ENCODE data around the gene N4BP2L1. TPM values are rescaled to one million over a fixed set of nuclear protein-coding genes. Genes with fewer than 3 reads are reported as not detected.

N4BP2L1 gene
- polyA plus RNA-seq, 2 of the 4 experiments (the other 2 are of a cell fraction): 0.41 to 0.85 TPM

DNA sequence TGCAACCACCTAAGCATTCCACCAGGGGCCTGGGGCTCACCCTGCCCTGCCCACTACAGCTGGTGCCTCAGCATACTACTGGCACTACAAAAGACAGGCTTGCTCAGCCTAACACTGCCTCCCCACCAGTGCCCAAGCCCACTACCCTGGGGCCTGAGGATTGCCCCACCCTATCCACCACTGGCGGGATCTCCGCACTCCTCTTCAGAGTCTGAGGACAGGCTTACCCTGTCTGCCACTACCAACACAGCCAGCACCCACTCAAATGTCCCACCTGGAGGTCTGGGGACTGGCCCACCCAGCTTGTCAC is 27.6 kb upstream of the N4BP2L1 start:
- Histone ChIP-seq H3K4me2 (no peak overlapping the region), H3K9me3 (peaks cover 4% of the 10 kb centered on the region; the same call in 2 of the 3 replicates), H3K4me3 (no peak overlapping the region), H3K4me1 (no peaks in the 10 kb centered on the region), H3K27ac (no peak overlapping the region)
- POLR2A ChIA-PET: no interaction called here
- TF ChIP-seq, protein P1, sequence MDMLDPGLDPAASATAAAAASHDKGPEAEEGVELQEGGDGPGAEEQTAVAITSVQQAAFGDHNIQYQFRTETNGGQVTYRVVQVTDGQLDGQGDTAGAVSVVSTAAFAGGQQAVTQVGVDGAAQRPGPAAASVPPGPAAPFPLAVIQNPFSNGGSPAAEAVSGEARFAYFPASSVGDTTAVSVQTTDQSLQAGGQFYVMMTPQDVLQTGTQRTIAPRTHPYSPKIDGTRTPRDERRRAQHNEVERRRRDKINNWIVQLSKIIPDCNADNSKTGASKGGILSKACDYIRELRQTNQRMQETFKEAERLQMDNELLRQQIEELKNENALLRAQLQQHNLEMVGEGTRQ (IDR thresholded peaks at IDR 0.05): no peak
- TF ChIP-seq JUNB (IDR thresholded peaks at IDR 0.05): no peak
- TF ChIP-seq ZNF302 (CRISPR knock-in tag; IDR thresholded peaks at IDR 0.05): no peak
- no peak for TF ChIP-seq RAD21 (conservative IDR thresholded peaks at IDR 0.05 in 1 of 2, IDR thresholded peaks at IDR 0.05 in 1 of 2)
- TF ChIP-seq, protein P2, sequence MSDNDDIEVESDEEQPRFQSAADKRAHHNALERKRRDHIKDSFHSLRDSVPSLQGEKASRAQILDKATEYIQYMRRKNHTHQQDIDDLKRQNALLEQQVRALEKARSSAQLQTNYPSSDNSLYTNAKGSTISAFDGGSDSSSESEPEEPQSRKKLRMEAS (IDR thresholded peaks at IDR 0.05): no peak
- TF ChIP-seq, protein P3, sequence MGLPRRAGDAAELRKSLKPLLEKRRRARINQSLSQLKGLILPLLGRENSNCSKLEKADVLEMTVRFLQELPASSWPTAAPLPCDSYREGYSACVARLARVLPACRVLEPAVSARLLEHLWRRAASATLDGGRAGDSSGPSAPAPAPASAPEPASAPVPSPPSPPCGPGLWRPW (IDR thresholded peaks at IDR 0.05): no peak
- TF ChIP-seq NR3C1 (IDR thresholded peaks at IDR 0.05): no peak
- TF ChIP-seq FOSB (CRISPR knock-in tag; IDR thresholded peaks at IDR 0.05): no peak
- TF ChIP-seq, protein P4, sequence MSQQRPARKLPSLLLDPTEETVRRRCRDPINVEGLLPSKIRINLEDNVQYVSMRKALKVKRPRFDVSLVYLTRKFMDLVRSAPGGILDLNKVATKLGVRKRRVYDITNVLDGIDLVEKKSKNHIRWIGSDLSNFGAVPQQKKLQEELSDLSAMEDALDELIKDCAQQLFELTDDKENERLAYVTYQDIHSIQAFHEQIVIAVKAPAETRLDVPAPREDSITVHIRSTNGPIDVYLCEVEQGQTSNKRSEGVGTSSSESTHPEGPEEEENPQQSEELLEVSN (IDR thresholded peaks at IDR 0.05; ENCODE audit: borderline replicate concordance, low read depth): no peak
- TF ChIP-seq, protein P5, sequence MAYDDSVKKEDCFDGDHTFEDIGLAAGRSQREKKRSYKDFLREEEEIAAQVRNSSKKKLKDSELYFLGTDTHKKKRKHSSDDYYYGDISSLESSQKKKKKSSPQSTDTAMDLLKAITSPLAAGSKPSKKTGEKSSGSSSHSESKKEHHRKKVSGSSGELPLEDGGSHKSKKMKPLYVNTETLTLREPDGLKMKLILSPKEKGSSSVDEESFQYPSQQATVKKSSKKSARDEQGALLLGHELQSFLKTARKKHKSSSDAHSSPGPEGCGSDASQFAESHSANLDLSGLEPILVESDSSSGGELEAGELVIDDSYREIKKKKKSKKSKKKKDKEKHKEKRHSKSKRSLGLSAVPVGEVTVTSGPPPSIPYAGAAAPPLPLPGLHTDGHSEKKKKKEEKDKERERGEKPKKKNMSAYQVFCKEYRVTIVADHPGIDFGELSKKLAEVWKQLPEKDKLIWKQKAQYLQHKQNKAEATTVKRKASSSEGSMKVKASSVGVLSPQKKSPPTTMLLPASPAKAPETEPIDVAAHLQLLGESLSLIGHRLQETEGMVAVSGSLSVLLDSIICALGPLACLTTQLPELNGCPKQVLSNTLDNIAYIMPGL (CRISPR knock-in tag; IDR thresholded peaks at IDR 0.05; ENCODE audit: borderline replicate concordance): no peak
- TF ChIP-seq MAZ (IDR thresholded peaks at IDR 0.05; ENCODE audit: borderline replicate concordance, low read depth, low read length): no peak
- no peak for TF ChIP-seq EHF (CRISPR knock-in tag; IDR thresholded peaks at IDR 0.05)
- no peak for TF ChIP-seq RNF2 (IDR thresholded peaks at IDR 0.05; ENCODE audit: borderline replicate concordance, low read depth)
- no peak for TF ChIP-seq CHD2 (IDR thresholded peaks at IDR 0.05; ENCODE audit: low read length, partially characterized antibody)
- no peak for TF ChIP-seq ZC3H11A (IDR thresholded peaks at IDR 0.05)
- TF ChIP-seq POLR2A (IDR thresholded peaks at IDR 0.05; ENCODE audit: low read length): no peak
- CTCF ChIA-PET: no interaction called here
- DNase-seq (ENCODE audit: low read depth in 1 of 2, low spot score in 1 of 2) (no peak), ATAC-seq (no peak), FAIRE-seq (no peak)
- WGBS (ENCODE audit: missing lambda C conversion rate): no CpG with 5 or more reads among the region's 2 CpGs

DNA sequence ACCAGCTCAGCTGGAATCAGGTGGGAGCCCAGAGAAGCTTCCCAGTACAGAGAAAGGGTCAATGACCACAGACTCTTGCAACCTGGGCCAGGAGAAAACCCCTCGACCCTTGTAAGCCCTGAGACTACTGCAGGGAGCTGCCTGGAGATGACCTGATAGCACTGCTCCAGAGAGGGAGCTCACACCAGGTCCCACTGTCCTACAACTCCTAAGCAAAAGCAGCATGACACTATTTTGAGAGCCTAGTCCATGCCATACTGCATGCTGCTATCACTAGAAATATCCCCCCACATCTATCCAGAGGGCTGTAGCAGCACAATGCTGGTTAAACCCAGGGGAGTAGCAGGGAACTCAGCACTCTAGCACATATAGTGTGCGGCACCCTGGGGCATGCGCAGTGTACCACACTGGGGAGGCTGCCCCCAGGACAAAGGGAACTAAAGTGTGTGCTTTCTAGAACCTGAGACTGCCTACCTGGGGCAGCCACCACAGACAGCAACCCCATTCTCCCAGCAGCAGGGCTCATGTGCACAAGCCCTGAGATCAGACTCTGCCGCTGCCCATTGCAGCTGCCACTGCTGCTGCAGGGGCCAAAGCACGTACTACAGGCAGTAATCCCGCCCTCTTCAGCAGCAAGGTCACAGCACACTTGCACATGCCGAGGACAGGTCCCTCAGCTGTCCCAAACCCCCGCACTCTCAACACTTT is 27.1 kb upstream of the N4BP2L1 start:
- TF ChIP-seq HOXB13 (CRISPR knock-in tag; IDR thresholded peaks at IDR 0.05; ENCODE audit: low read depth) (no peak), RNF2 (IDR thresholded peaks at IDR 0.05; ENCODE audit: borderline replicate concordance, low read depth) (no peak), RARB (CRISPR knock-in tag; IDR thresholded peaks at IDR 0.05) (no peak), HOXA7 (CRISPR knock-in tag; IDR thresholded peaks at IDR 0.05) (no peak), CBX2 (IDR thresholded peaks at IDR 0.05; ENCODE audit: borderline replicate concordance, low read depth) (no peak), FOSL2 (IDR thresholded peaks at IDR 0.05) (no peak), FOSL2 (CRISPR knock-in tag; IDR thresholded peaks at IDR 0.05) (no peak), BHLHE40 (IDR thresholded peaks at IDR 0.05; ENCODE audit: low read depth, low read length) (no peak), MAZ (IDR thresholded peaks at IDR 0.05; ENCODE audit: borderline replicate concordance, low read depth, low read length) (no peak), ZSCAN20 (CRISPR knock-in tag; IDR thresholded peaks at IDR 0.05) (no peak), RCOR1 (IDR thresholded peaks at IDR 0.05; ENCODE audit: low read depth, low read length) (no peak), MAFK (IDR thresholded peaks at IDR 0.05; ENCODE audit: partially characterized antibody) (no peak), KDM1A (IDR thresholded peaks at IDR 0.05; ENCODE audit: low read depth) (no peak), RAD21 (conservative IDR thresholded peaks at IDR 0.05 in 1 of 2, IDR thresholded peaks at IDR 0.05 in 1 of 2) (no peak), HEYL (CRISPR knock-in tag; IDR thresholded peaks at IDR 0.05) (no peak), MYC (IDR thresholded peaks at IDR 0.05; ENCODE audit: borderline replicate concordance, low read length) (no peak), ZFP36 (IDR thresholded peaks at IDR 0.05; ENCODE audit: borderline replicate concordance, partially characterized antibody) (no peak), KDM5A (IDR thresholded peaks at IDR 0.05) (no peak)
- TF ChIP-seq, protein P2 (IDR thresholded peaks at IDR 0.05): no peak
- TF ChIP-seq, protein P1 (IDR thresholded peaks at IDR 0.05): no peak
- TF ChIP-seq, protein P6, sequence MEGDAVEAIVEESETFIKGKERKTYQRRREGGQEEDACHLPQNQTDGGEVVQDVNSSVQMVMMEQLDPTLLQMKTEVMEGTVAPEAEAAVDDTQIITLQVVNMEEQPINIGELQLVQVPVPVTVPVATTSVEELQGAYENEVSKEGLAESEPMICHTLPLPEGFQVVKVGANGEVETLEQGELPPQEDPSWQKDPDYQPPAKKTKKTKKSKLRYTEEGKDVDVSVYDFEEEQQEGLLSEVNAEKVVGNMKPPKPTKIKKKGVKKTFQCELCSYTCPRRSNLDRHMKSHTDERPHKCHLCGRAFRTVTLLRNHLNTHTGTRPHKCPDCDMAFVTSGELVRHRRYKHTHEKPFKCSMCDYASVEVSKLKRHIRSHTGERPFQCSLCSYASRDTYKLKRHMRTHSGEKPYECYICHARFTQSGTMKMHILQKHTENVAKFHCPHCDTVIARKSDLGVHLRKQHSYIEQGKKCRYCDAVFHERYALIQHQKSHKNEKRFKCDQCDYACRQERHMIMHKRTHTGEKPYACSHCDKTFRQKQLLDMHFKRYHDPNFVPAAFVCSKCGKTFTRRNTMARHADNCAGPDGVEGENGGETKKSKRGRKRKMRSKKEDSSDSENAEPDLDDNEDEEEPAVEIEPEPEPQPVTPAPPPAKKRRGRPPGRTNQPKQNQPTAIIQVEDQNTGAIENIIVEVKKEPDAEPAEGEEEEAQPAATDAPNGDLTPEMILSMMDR (IDR thresholded peaks at IDR 0.05): no peak
- no peak for ATAC-seq
- no peak for DNase-seq (ENCODE audit: low read depth in 1 of 2, low spot score in 1 of 2)
- 44% methylated on average over 5 of the region's 8 CpGs for WGBS (ENCODE audit: missing lambda C conversion rate)
- no peak for FAIRE-seq
- Histone ChIP-seq H3K9me3 (peaks cover 4% of the 10 kb centered on the region; the same call in 2 of the 3 replicates), H3K27ac (no peak overlapping the region), H3K4me1 (no peaks in the 10 kb centered on the region), H3K4me3 (no peak overlapping the region), H3K4me2 (no peak overlapping the region)
- POLR2A ChIA-PET: no interaction called here
- CTCF ChIA-PET: interaction anchor here (0.7 kb wide), 1 partner anchor 112 kb away, joined by 3 read pairs; no protein-coding TSS in a partner anchor

All from A549 (cell line).